ENCODE measurements around the gene DPH1.

DPH1 gene

GRCh38 chr17:2068519-2069051 lies 38.6 kb downstream of the DPH1 start:
- ChIA-PET POLR2A (no interaction called here), CTCF (interaction anchor here (1.0 kb wide), 1 partner anchor 176 kb away, joined by 4 read pairs; no protein-coding TSS in a partner anchor)
- no peak for DNase-seq (ENCODE audit: extremely low spot score)
- TF ChIP-seq L3MBTL2 (conservative IDR thresholded peaks at IDR 0.05): no peak
- TF ChIP-seq FOXM1 (IDR thresholded peaks at IDR 0.05; ENCODE audit: borderline replicate concordance): no peak
- no peak for TF ChIP-seq SP1 (IDR thresholded peaks at IDR 0.05)
- TF ChIP-seq ELF4 (IDR thresholded peaks at IDR 0.05): no peak
- TF ChIP-seq LEF1 (IDR thresholded peaks at IDR 0.05; ENCODE audit: borderline replicate concordance): no peak
- no peak for TF ChIP-seq BHLHE40 (IDR thresholded peaks at IDR 0.05; ENCODE audit: borderline replicate concordance)
- TF ChIP-seq FOXA1 (IDR thresholded peaks at IDR 0.05): no peak
- TF ChIP-seq TARDBP (IDR thresholded peaks at IDR 0.05): no peak
- TF ChIP-seq FOXK2 (IDR thresholded peaks at IDR 0.05): no peak
- no peak for TF ChIP-seq HDGF (IDR thresholded peaks at IDR 0.05; ENCODE audit: borderline replicate concordance)
- no peak for TF ChIP-seq ARNT (IDR thresholded peaks at IDR 0.05)
- TF ChIP-seq PKNOX1 (IDR thresholded peaks at IDR 0.05): no peak
- no peak for TF ChIP-seq SUZ12 (IDR thresholded peaks at IDR 0.05)
- TF ChIP-seq CTBP1 (IDR thresholded peaks at IDR 0.05; ENCODE audit: borderline replicate concordance): no peak
- TF ChIP-seq ZNF384 (IDR thresholded peaks at IDR 0.05): no peak

DNA sequence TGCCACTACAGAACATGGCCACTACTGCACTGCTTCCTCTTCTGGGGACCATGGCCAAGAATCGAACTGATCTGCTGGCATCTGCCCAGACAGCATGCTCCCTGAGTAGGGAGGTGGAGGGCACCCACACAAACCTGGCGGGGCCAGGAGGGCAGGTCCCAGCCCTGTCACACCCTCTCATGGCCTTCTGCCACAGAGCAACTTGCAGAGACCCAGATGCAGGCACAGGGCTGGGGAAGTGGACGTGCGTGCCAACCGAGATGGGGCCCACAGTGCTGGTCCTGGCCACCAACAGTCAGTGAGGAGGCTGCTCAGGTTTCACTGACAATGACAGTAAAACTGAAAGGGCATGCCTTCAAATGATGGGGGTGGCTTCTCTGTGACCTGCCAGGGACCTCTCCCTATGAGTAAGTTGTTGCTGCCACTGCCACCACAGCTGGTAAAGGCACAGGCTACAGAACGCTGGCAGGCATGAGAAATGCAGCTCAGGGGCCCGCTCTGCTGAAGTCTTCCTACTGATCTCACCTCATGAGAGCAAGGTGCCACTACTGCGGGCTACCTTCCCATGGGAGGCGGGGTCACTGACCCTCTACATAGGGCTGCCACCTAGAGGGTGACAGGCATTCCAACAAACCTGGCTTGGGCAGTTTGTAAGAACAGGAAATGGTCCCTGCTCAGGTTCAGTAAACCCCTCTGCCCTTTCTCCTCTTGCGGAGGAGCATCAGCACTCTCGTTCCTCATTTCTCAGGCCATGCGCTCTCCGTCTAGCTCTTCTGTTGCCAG lies 40.5 kb downstream of the DPH1 start:
- no peak for TF ChIP-seq NFRKB (IDR thresholded peaks at IDR 0.05)
- TF ChIP-seq L3MBTL2 (conservative IDR thresholded peaks at IDR 0.05): no peak
- TF ChIP-seq BHLHE40 (IDR thresholded peaks at IDR 0.05; ENCODE audit: borderline replicate concordance): no peak
- no peak for TF ChIP-seq CTBP1 (IDR thresholded peaks at IDR 0.05; ENCODE audit: borderline replicate concordance)
- no peak for TF ChIP-seq HDGF (IDR thresholded peaks at IDR 0.05; ENCODE audit: borderline replicate concordance)
- no peak for TF ChIP-seq SUZ12 (IDR thresholded peaks at IDR 0.05)
- TF ChIP-seq SP1 (IDR thresholded peaks at IDR 0.05): no peak
- TF ChIP-seq ELF4 (IDR thresholded peaks at IDR 0.05): no peak
- POLR2A ChIA-PET: no interaction called here
- CTCF ChIA-PET: interaction anchor here (1.0 kb wide), 1 partner anchor 15 kb away, joined by 3 read pairs; no protein-coding TSS in a partner anchor
- no peak for DNase-seq (ENCODE audit: extremely low spot score)

GRCh38 chr17:2071024-2071385 lies 41.1 kb downstream of the DPH1 start:
- no peak for TF ChIP-seq FOXK2 (IDR thresholded peaks at IDR 0.05)
- TF ChIP-seq TARDBP (IDR thresholded peaks at IDR 0.05): no peak
- no peak for TF ChIP-seq SP1 (IDR thresholded peaks at IDR 0.05)
- TF ChIP-seq LEF1 (IDR thresholded peaks at IDR 0.05; ENCODE audit: borderline replicate concordance): no peak
- TF ChIP-seq ARNT (IDR thresholded peaks at IDR 0.05): no peak
- TF ChIP-seq HDGF (IDR thresholded peaks at IDR 0.05; ENCODE audit: borderline replicate concordance): no peak
- no peak for TF ChIP-seq SUZ12 (IDR thresholded peaks at IDR 0.05)
- no peak for TF ChIP-seq ELF4 (IDR thresholded peaks at IDR 0.05)
- TF ChIP-seq NFRKB (IDR thresholded peaks at IDR 0.05): no peak
- no peak for TF ChIP-seq L3MBTL2 (conservative IDR thresholded peaks at IDR 0.05)
- no peak for TF ChIP-seq ZNF384 (IDR thresholded peaks at IDR 0.05)
- no peak for TF ChIP-seq BHLHE40 (IDR thresholded peaks at IDR 0.05; ENCODE audit: borderline replicate concordance)
- TF ChIP-seq PKNOX1 (IDR thresholded peaks at IDR 0.05): no peak
- TF ChIP-seq FOXM1 (IDR thresholded peaks at IDR 0.05; ENCODE audit: borderline replicate concordance): no peak
- no peak for TF ChIP-seq FOXA1 (IDR thresholded peaks at IDR 0.05)
- TF ChIP-seq CTBP1 (IDR thresholded peaks at IDR 0.05; ENCODE audit: borderline replicate concordance): no peak
- DNase-seq (ENCODE audit: extremely low spot score): no peak
- POLR2A ChIA-PET: no interaction called here
- CTCF ChIA-PET: interaction anchor here (1.0 kb wide), 1 partner anchor 16 kb away, joined by 3 read pairs; no protein-coding TSS in a partner anchor

DNA sequence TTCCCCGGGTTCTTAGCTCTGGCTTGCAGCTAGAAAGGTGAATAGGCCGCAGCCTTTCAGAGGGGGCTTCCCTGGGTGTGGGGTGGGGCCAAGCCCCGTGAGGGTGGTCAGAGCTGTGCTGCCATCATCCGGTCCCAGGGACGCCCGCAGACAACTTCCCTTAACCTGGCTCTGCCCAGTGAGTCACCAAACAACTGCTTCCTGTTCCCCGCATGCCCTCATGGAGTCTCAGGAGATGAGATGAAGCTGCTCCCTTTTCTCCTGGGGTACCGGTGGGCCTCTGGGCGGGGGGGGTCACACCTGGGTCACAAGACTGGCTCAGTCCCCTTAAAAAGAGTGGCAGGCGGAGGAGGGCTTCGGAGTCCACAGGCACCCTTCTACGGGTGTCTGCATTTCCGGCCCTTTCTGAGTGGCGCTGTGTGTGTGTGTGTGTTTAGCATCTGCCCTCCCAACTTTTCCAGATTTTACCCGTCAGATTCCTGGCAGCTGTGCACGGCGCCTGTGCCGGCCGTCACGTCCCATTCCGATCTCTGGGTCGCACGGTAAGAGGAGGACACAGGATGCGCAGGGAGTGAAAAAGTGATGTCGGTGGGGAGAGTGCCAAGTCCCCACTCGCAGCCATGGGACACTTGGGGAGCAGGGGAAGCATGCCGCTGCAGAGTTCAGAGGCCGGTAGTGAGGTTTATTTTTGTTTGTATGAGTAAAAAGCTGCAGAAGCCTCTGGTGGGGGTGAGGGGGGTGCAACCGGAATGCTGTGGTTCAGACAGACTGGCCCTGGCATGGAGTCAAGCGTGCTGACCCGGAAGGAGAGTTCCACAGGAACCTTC lies 41.7 kb downstream of the DPH1 start:
- TF ChIP-seq L3MBTL2 (conservative IDR thresholded peaks at IDR 0.05) (no peak), CTBP1 (IDR thresholded peaks at IDR 0.05; ENCODE audit: borderline replicate concordance) (no peak), PKNOX1 (IDR thresholded peaks at IDR 0.05) (no peak), HDGF (IDR thresholded peaks at IDR 0.05; ENCODE audit: borderline replicate concordance) (no peak), ARNT (IDR thresholded peaks at IDR 0.05) (no peak), BHLHE40 (IDR thresholded peaks at IDR 0.05; ENCODE audit: borderline replicate concordance) (no peak), FOXK2 (IDR thresholded peaks at IDR 0.05) (no peak), ELF4 (IDR thresholded peaks at IDR 0.05) (no peak), FOXA1 (IDR thresholded peaks at IDR 0.05) (no peak), ZNF384 (IDR thresholded peaks at IDR 0.05) (no peak), SUZ12 (IDR thresholded peaks at IDR 0.05) (no peak), NFRKB (IDR thresholded peaks at IDR 0.05) (no peak)
- ChIA-PET POLR2A (no interaction called here), CTCF (interaction anchor here (1.0 kb wide), 1 partner anchor 16 kb away, joined by 3 read pairs; no protein-coding TSS in a partner anchor)
- no peak for DNase-seq (ENCODE audit: extremely low spot score)

GRCh38 chr17:2074919-2075318 lies 45.0 kb downstream of the DPH1 start:
- TF ChIP-seq TARDBP (IDR thresholded peaks at IDR 0.05): no peak
- no peak for TF ChIP-seq BHLHE40 (IDR thresholded peaks at IDR 0.05; ENCODE audit: borderline replicate concordance)
- TF ChIP-seq HDGF (IDR thresholded peaks at IDR 0.05; ENCODE audit: borderline replicate concordance): no peak
- TF ChIP-seq ELF4 (IDR thresholded peaks at IDR 0.05): no peak
- TF ChIP-seq ARNT (IDR thresholded peaks at IDR 0.05): no peak
- ChIA-PET POLR2A (no interaction called here), CTCF (no interaction called here)
- no peak for DNase-seq (ENCODE audit: extremely low spot score)

All from HEK293T (cell line).